Bronchial epithelial cell (primary cell): ENCODE data around the gene GP5. TPM values are rescaled to one million over a fixed set of nuclear protein-coding genes. Genes with fewer than 3 reads are reported as not detected.

Experiments used
- DNase-seq: peaks from one replicate; pipeline ENCODE4 v3.0.0-alpha.2; 2010; ENCODE audit warnings: low read depth
- FAIRE-seq: peaks from 2 replicates; lab custom pipeline; 2011; peaks lifted over from hg19 to GRCh38; lab: Jason Lieb, UNC
- H3K27me3 ChIP-seq: 2 replicates; pipeline ENCODE4 v1.5.1; 2011; ENCODE audit warnings: low read length; ENCODE audit not compliant: control insufficient read depth, insufficient read depth
- H3K36me3 ChIP-seq: 2 replicates; pipeline ENCODE4 v1.5.1; 2011; ENCODE audit warnings: low read length; ENCODE audit not compliant: control insufficient read depth, insufficient read depth
- H3K4me3 ChIP-seq: 2 replicates; pipeline ENCODE4 v1.5.1; 2011; ENCODE audit warnings: mild to moderate bottlenecking, low read depth, low read length, control low read depth
- total RNA-seq: library from RNA; depleted of rRNA; stranded (reverse); fragments of >200 nt; gene quantifications from 2 replicates; pipeline ENCODE4 v1.2.1, GENCODE V29; 2014
- TF ChIP-seq, protein P1 (sequence below): IDR thresholded peaks from 2 replicates; pipeline ENCODE4 v1.5.1; 2011; ENCODE audit warnings: mild to moderate bottlenecking, moderate library complexity, low read length, control low read depth, inconsistent platforms; ENCODE audit not compliant: insufficient read depth, severe bottlenecking

The GP5 gene
- total RNA-seq, 1 donor from 2014 or later: under 0.01 TPM

DNA sequence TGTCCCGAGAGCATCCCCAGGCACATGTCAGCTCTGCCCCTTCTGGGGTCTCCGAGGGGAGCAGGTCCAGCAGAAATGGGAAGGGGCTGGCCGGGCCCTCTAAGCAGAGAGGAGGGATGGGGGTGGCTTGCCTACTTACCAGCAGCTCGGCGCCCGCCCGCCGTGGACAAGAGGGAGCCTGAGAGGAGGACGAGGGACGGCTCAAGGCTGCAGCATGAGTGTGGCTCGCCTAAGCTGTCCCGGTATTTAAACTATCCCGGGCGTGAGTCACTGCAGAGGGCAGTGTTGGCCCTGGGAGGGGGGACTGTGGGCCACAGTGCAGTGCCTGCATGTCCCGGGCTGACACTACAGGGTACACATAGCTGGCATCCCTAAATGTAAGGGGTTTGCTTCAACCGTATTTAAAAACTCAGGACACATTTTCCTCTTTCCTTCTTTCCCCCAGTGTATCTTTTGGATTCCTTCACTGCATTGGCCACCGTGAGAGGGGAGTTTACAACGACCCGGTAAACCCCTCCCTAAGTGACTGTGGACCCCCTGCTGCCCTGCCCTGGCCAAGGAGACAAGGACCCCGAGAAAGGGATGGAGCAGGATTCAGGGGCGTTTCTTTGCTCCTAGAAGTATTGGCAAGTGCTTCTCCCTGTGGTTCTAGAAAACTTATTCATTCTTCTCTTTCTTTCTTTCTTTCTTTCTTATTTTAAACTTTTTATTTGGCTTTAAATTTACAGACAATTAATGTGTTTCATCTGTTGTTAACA is 29.4 kb downstream of the GP5 start, which contains the start of gene LRRC15:
TSS of gene LRRC15 (minus strand) at position 222 of the 758 bp plus-strand sequence. CDS start 8,700 bp downstream, outside the sequence.
- TF ChIP-seq, protein P1, sequence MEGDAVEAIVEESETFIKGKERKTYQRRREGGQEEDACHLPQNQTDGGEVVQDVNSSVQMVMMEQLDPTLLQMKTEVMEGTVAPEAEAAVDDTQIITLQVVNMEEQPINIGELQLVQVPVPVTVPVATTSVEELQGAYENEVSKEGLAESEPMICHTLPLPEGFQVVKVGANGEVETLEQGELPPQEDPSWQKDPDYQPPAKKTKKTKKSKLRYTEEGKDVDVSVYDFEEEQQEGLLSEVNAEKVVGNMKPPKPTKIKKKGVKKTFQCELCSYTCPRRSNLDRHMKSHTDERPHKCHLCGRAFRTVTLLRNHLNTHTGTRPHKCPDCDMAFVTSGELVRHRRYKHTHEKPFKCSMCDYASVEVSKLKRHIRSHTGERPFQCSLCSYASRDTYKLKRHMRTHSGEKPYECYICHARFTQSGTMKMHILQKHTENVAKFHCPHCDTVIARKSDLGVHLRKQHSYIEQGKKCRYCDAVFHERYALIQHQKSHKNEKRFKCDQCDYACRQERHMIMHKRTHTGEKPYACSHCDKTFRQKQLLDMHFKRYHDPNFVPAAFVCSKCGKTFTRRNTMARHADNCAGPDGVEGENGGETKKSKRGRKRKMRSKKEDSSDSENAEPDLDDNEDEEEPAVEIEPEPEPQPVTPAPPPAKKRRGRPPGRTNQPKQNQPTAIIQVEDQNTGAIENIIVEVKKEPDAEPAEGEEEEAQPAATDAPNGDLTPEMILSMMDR: no peak
- Histone ChIP-seq H3K4me3 (no peak within 1 kb of the TSS), H3K36me3 (no peaks in the 10 kb centered on the region), H3K27me3 (peaks cover 14% of the 10 kb centered on the region)
- DNase-seq (peak; percentile 38), FAIRE-seq (peak; percentile 43)

DNA sequence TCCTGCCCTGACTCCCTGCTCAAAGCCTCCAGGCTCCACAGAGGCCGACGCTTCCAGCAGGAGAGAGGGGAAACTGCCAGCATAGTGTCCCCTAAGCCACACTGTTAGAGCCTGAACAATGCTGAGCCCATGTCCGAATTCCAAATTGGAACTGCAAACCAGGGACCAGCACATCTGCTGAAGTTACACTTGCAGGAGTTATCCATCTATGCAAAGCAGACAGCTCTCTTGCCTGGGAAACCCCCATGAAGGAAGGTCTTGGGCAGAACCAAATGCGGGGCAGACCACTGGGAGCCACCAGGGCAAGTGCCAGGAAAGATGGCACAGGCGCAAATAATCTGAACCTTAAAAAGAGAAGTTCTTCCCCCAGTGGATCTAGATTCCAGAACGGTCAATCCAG is 30.1 kb downstream of the GP5 start:
- FAIRE-seq (no peak), DNase-seq (no peak)
- TF ChIP-seq, protein P1: no peak
- Histone ChIP-seq H3K27me3 (peaks cover 14% of the 10 kb centered on the region), H3K4me3 (no peak overlapping the region), H3K36me3 (no peaks in the 10 kb centered on the region)

DNA sequence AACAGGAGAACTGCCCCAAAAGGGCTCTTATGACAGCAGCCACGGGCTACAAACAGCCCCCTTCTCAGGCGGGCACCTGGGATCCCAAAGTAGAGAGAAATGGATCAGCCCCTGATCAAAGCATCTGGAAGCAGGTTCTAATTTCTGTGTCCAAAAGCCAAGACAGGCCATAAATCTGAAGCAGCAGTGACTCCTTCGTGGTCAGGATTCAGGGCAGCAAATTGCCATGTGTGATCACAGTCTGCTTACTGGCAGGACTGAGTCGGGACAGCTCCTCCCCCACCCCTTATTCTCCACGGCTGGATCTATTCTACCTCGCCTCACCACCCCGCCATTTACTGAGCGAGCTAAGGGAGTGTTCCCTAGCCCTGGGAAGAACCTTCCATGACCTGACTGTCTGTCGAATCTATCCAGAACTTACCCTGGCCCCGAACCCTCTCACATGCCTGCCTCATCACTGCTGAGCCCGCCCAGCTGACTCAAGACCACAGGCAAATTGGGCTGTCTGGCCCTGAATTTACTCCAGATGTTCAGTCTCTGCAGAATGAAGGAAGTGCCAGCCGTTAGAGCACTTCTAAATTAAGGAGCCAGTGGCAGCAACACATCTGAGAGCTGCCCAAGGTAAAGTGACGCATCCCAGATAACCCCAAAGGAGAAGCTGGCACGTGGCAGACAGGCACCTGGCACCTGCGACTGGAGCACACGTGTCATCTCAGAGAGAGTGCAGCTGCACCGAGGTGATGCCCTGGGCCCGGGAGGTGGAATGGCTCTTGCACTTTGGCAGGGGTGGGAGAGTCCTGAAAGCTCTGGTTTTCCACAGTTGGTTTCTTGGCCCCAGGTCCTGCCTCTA is 30.8 kb downstream of the GP5 start:
- H3K27me3 ChIP-seq: peaks cover 14% of the 10 kb centered on the region
- no peak overlapping the region for H3K4me3 ChIP-seq
- DNase-seq: no peak
- TF ChIP-seq, protein P1: no peak
- H3K36me3 ChIP-seq: no peaks in the 10 kb centered on the region
- FAIRE-seq: no peak

DNA sequence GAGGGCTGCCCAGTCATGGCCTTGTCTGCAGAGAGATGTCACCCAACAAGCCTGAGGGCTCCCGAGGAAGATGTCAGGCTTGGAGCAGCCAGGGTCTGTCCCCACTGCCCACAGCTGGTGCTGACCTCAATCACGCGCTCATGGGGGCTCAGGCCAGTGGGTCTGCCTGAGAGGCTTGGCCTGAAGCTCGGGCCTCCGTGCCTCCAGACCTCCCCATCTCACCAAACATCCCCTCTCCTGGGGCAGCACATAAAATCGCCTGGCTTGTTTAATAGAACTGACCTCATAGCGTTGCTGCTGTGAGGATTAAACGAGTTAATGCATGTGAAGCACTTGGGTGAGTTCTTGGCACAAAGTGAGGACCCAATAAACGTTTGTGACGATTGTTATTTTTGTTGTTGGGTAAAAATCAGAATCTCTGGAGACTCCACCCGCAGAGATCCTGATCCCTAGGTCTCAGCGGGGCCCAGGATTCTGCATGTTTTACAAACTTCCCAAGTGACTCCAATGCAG is 33.0 kb downstream of the GP5 start:
- TF ChIP-seq, protein P1: no peak
- no peaks in the 10 kb centered on the region for H3K36me3 ChIP-seq
- FAIRE-seq (no peak), DNase-seq (no peak)
- peaks cover 11% of the 10 kb centered on the region for H3K27me3 ChIP-seq
- no peak overlapping the region for H3K4me3 ChIP-seq

DNA sequence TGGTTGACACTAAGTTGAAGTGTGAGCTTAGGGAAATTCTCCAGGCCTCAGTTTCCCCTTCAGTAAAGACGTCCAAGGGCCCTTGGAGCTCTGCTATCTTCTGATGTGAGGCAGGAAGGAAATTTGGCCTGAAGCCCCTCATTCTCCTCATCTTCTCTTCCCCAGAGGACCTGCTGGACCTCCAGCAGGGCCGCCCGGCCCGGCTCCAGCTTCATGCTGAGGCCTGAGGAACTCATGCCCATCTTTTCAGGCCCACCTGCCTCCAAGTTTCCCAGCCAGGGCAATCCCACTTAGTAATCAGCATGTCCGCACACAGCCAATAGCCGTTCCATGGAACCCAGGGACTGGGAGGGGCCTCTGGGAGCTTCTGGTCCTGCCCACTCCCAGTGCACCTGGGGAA is 33.5 kb downstream of the GP5 start:
- Histone ChIP-seq H3K27me3 (peaks cover 11% of the 10 kb centered on the region), H3K4me3 (no peak overlapping the region), H3K36me3 (no peaks in the 10 kb centered on the region)
- no peak for FAIRE-seq
- TF ChIP-seq, protein P1: no peak
- no peak for DNase-seq
